ENCODE data around the gene GIMD1. TPM values are rescaled to one million over a fixed set of nuclear protein-coding genes. Genes with fewer than 3 reads are reported as not detected.
"Not testable (repeated sequence)": the region's sequence is repeated elsewhere in the genome, so short reads cannot be mapped to it uniquely, and the experiment has no call there.

The GIMD1 gene
- total RNA-seq, 1 donor from 2014 or later = not detected

GRCh38 chr4:106358899-106359298, 9.7 kb downstream of the GIMD1 start:
- no peak for ATAC-seq (ENCODE audit: poor library complexity)
- DNase-seq = no peak
- intact Hi-C loops (cut with DNase I) = no loop called here

GRCh38 chr4:106355193-106355592, 13.4 kb downstream of the GIMD1 start:
- intact Hi-C loops (cut with DNase I) = no loop called here
- ATAC-seq (ENCODE audit: poor library complexity) = no peak
- no peak for DNase-seq

- intact Hi-C loops (cut with DNase I) = no loop called here
- DNase-seq = no peak
- ATAC-seq (ENCODE audit: poor library complexity) = no peak
Observed at GRCh38 chr4:106353786-106354185, 14.8 kb downstream of the GIMD1 start.

- DNase-seq (no peak), ATAC-seq (ENCODE audit: poor library complexity) (no peak)
- intact Hi-C loops (cut with DNase I) = no loop called here
Observed at GRCh38 chr4:106351016-106351415, 17.6 kb downstream of the GIMD1 start.

- no peak for DNase-seq
- ATAC-seq (ENCODE audit: poor library complexity) = no peak
- intact Hi-C loops (cut with DNase I) = no loop called here
Observed at GRCh38 chr4:106347167-106347566, 21.4 kb downstream of the GIMD1 start.

- ATAC-seq (ENCODE audit: poor library complexity) (no peak), DNase-seq (no peak)
- intact Hi-C loops (cut with DNase I) = no loop called here
Observed at GRCh38 chr4:106344647-106344970, 24.0 kb downstream of the GIMD1 start.

- intact Hi-C loops (cut with DNase I) = no loop called here
- ATAC-seq (ENCODE audit: poor library complexity) = no peak
- DNase-seq = no peak
Observed at GRCh38 chr4:106343865-106344646, 24.5 kb downstream of the GIMD1 start.

GRCh38 chr4:106340774-106341173, 27.8 kb downstream of the GIMD1 start:
- DNase-seq (no peak), ATAC-seq (ENCODE audit: poor library complexity) (no peak)
- intact Hi-C loops (cut with DNase I) = no loop called here

GRCh38 chr4:106339431-106339830, 29.1 kb downstream of the GIMD1 start:
- intact Hi-C loops (cut with DNase I) = no loop called here
- ATAC-seq (ENCODE audit: poor library complexity) = no peak

GRCh38 chr4:106338671-106339070, 29.9 kb downstream of the GIMD1 start:
- intact Hi-C loops (cut with DNase I) = no loop called here
- no peak for DNase-seq
- no peak for ATAC-seq (ENCODE audit: poor library complexity)

More at GRCh38 chr4:106339431-106339830, 29.1 kb downstream of the GIMD1 start:
- DNase-seq = no peak

- DNase-seq (no peak), ATAC-seq (ENCODE audit: poor library complexity) (no peak)
- intact Hi-C loops (cut with DNase I) = no loop called here
Observed at GRCh38 chr4:106337916-106338315, 30.7 kb downstream of the GIMD1 start.

GRCh38 chr4:106336618-106337017, 32.0 kb downstream of the GIMD1 start:
- ATAC-seq (ENCODE audit: poor library complexity) (no peak), DNase-seq (no peak)
- intact Hi-C loops (cut with DNase I) = no loop called here

GRCh38 chr4:106334741-106335470, 33.7 kb downstream of the GIMD1 start:
- no peak for ATAC-seq (ENCODE audit: poor library complexity)
- no peak for DNase-seq
- intact Hi-C loops (cut with DNase I) = no loop called here

- ATAC-seq (ENCODE audit: poor library complexity) (no peak), DNase-seq (no peak)
- intact Hi-C loops (cut with DNase I) = no loop called here
Observed at GRCh38 chr4:106333186-106333585, 35.4 kb downstream of the GIMD1 start.

GRCh38 chr4:106329041-106329618, 39.4 kb downstream of the GIMD1 start:
- intact Hi-C loops (cut with DNase I) = no loop called here
- ATAC-seq (ENCODE audit: poor library complexity) (peak; percentile 59), DNase-seq (no peak)

- intact Hi-C loops (cut with DNase I) = no loop called here
- no peak for ATAC-seq (ENCODE audit: poor library complexity)
- DNase-seq = no peak
Observed at GRCh38 chr4:106325800-106326199, 42.8 kb downstream of the GIMD1 start.

GRCh38 chr4:106323119-106323518, 45.5 kb downstream of the GIMD1 start:
- intact Hi-C loops (cut with DNase I) = no loop called here
- no peak for ATAC-seq (ENCODE audit: poor library complexity)
- DNase-seq = no peak

GRCh38 chr4:106321814-106322213, 46.8 kb downstream of the GIMD1 start:
- DNase-seq; ATAC-seq (ENCODE audit: poor library complexity); intact Hi-C loops (cut with DNase I): not testable (repeated sequence)

- ATAC-seq (ENCODE audit: poor library complexity); DNase-seq; intact Hi-C loops (cut with DNase I): not testable (repeated sequence)
Observed at GRCh38 chr4:106321168-106321567, 47.4 kb downstream of the GIMD1 start.

GRCh38 chr4:106320235-106320634, 48.3 kb downstream of the GIMD1 start:
- ATAC-seq (ENCODE audit: poor library complexity) (no peak), DNase-seq (no peak)
- intact Hi-C loops (cut with DNase I) = no loop called here

Measured in Right ventricle myocardium superior (tissue), 1 donor.